ENCODE data around the gene SAMD4B.

Gene SAMD4B

GRCh38 chr19:39425744-39426143 lies 83.5 kb downstream of the SAMD4B start:
- DNase-seq (ENCODE audit: low read depth in 2 of 2) = no peak

GRCh38 chr19:39426170-39426569 lies 83.9 kb downstream of the SAMD4B start:
- no peak for DNase-seq (ENCODE audit: low read depth in 2 of 2)

- no peak for DNase-seq (ENCODE audit: low read depth in 2 of 2)
These were observed 85.5 kb downstream of the SAMD4B start for GRCh38 chr19:39427707-39428106.

GRCh38 chr19:39428283-39429112 lies 86.3 kb downstream of the SAMD4B start:
- peak; percentile 81 to 87 for DNase-seq (ENCODE audit: low read depth in 2 of 2)

- no peak for DNase-seq (ENCODE audit: low read depth in 2 of 2)
These were observed 88.7 kb downstream of the SAMD4B start for GRCh38 chr19:39430675-39431593.

GRCh38 chr19:39432677-39433025 lies 90.4 kb downstream of the SAMD4B start:
- DNase-seq (ENCODE audit: low read depth in 2 of 2) = no peak

GRCh38 chr19:39433480-39434079 lies 91.4 kb downstream of the SAMD4B start:
- no peak for DNase-seq (ENCODE audit: low read depth in 2 of 2)

GRCh38 chr19:39434123-39435076 lies 92.2 kb downstream of the SAMD4B start:
- no peak for DNase-seq (ENCODE audit: low read depth in 2 of 2)
